HG03064 (cell line): ENCODE measurements around the gene CDC42SE2.

Experiments used
- ATAC-seq: cut with Tn5 transposase; IDR thresholded peaks from one replicate; pipeline ENCODE4 v1.9.1; 2021; ENCODE audit warnings: low read depth; ENCODE audit not compliant: unreplicated experiment

Gene CDC42SE2

GRCh38 chr5:131419877-131420276 is 156.0 kb downstream of the CDC42SE2 start:
- ATAC-seq = no peak

DNA sequence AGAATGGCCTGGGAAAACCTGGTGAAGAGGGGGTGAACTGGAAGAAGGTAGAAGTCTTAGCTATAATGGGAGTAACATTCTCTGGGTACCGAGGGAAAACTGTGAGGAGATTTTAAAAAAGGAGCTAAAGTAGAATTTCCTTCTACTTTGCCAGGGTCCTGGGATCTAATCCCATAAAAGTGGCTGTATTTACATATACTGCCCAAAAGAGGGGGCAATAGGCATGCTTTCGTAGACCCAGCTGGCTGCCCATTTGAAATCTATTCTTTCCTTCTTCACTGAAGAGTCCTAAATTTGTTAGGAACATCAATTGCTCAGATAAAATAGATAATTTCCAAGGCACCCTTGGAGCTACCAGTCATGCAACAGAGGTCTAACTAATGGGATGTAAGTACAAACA is 159.2 kb downstream of the CDC42SE2 start:
- no peak for ATAC-seq

DNA sequence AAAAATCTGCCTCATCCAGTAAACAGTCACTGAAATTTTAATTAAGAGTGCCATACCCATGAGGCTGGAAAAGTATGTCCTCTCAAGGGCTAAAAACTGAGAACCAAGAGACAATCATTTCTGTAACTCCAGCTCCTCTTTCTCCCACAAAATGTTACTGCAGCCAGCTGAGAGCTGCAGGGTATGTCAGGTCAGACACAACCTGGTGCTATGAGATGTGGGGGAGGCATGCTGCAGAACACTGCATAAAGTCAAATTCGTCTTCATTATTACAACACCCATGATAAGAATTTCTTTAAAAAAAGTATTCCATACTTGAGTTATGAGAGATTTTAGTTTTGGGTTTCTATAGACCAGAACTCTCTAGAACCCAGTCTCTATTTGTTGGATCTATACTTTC is 162.2 kb downstream of the CDC42SE2 start:
- ATAC-seq = no peak

DNA sequence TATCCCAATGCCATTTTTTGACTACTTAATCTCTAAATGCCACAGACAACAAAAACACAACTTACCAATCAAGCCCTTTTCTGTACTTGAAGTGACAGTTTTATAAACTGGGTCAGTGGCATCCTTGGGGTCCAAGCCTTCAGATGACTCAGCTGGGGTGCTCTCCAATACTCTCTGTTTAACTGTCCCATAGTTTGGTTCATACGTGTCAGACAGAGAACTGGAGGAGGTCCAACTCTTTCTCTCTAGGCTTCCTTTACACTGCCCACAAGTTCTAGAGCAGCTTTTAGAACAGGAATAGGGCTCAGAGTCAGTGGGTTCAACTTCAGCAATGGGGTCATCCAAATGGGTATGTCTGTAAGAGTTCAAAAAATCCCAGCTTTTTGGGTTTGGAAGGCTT is 166.9 kb downstream of the CDC42SE2 start:
- ATAC-seq = no peak

- no peak for ATAC-seq
Observed at GRCh38 chr5:131431794-131432193, 167.9 kb downstream of the CDC42SE2 start.

- no peak for ATAC-seq
Observed at GRCh38 chr5:131433109-131433508, 169.3 kb downstream of the CDC42SE2 start.

GRCh38 chr5:131436081-131436480 is 172.2 kb downstream of the CDC42SE2 start:
- ATAC-seq = no peak

- ATAC-seq = no peak
Observed at GRCh38 chr5:131441184-131441583, 177.3 kb downstream of the CDC42SE2 start.
